ACC112 (cell line): ENCODE results near the gene PPP1R10.

Experiments used
- H2AFZ ChIP-seq: fragments of 200-600 bp; sonication (generic); one replicate; pipeline ENCODE4 v1.6.0; 2017; ENCODE audit warnings: antibody characterized with exemption, low read length; ENCODE audit not compliant: unreplicated experiment
- H3K27ac ChIP-seq: fragments of 200-600 bp; sonication (generic); 2 replicates; pipeline ENCODE4 v1.5.1; 2014; ENCODE audit warnings: low read depth, mild to moderate bottlenecking, antibody characterized with exemption, low read length, moderate library complexity
- H3K27me3 ChIP-seq: fragments of 200-600 bp; sonication (generic); 2 replicates; pipeline ENCODE4 v1.6.1; 2014; ENCODE audit warnings: mild to moderate bottlenecking, antibody characterized with exemption, low read length, moderate library complexity, mixed read lengths; ENCODE audit not compliant: insufficient read depth
- H3K36me3 ChIP-seq: fragments of 200-600 bp; sonication (generic); 2 replicates; pipeline ENCODE4 v1.6.1; 2016; ENCODE audit warnings: mild to moderate bottlenecking, antibody characterized with exemption, low read length, moderate library complexity, mixed read lengths; ENCODE audit not compliant: insufficient read depth
- H3K4me1 ChIP-seq: fragments of 200-600 bp; sonication (generic); one replicate; pipeline ENCODE4 v1.6.1; 2016; ENCODE audit warnings: low read length, mixed read lengths; ENCODE audit not compliant: insufficient read depth, unreplicated experiment, control insufficient read depth
- H3K4me3 ChIP-seq: fragments of 200-600 bp; sonication (generic); 2 replicates; pipeline ENCODE4 v1.5.1; 2014; ENCODE audit warnings: mild to moderate bottlenecking, low read depth, low read length
- H3K79me2 ChIP-seq: fragments of 200-600 bp; sonication (generic); one replicate; pipeline ENCODE4 v1.6.0; 2016; ENCODE audit warnings: low read length; ENCODE audit not compliant: control insufficient read depth, unreplicated experiment, insufficient read depth

The PPP1R10 gene

DNA sequence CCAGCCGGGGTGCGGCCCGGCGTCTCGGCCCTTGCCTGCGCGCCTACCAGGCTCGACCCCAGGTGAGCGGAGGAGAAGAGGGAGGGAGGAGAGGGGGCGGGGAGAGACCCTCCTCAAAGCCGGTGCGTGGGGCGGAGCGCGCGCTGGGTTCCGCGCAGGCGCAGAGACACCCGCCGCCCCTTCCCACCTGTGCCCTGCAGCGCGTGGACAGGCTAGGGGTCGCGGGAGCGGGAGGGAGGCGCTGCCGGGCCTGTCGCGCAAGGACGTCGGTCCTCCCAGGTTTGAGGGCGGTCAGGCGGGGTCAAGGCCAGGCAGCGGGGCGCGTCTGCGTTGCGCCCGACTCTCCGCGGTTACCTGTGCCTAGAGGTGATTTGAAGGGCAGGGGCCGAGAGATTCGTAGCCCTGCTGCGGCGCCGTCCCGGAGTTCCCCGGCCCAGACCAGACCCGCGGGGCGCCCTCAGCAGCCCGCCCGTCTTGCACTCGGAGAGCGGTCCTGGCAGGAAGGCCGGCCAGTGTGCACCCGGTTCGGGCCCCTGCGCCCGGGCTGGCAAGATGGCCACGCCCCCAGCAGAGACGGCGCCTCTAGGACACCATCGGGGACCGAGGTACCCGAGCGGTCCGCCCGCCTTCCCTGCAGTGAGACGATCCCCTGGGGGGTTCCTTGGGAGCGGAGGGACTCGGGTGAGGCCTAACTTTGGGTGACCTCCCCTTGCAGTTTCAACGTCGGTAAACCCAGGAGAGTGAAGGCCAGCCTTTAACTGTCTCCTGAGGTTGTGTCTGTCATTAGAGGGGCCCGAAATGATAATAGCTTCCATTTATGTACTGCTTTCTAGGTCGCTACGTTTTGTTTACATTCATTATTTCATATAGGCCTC is 30.4 kb upstream of the PPP1R10 start:
- peaks cover 7% of the 10 kb centered on the region; the same call in 1 of the 2 replicates for H3K36me3 ChIP-seq
- peaks cover 8% of the 10 kb centered on the region for H3K79me2 ChIP-seq
- H2AFZ ChIP-seq: peak overlapping the region; percentile 76
- peaks cover 8% of the 10 kb centered on the region for H3K4me1 ChIP-seq
- no peaks in the 10 kb centered on the region for H3K27me3 ChIP-seq
- H3K27ac ChIP-seq: peak overlapping the region; percentile 49; the same call in 1 of the 2 replicates
- H3K4me3 ChIP-seq: peak overlapping the region; percentile 86

- Histone ChIP-seq H3K36me3 (0 out of 2 replicates have a peak, but pooled peaks cover 4% of the 10 kb centered on the region), H3K27me3 (no peaks in the 10 kb centered on the region), H3K4me1 (peaks cover 8% of the 10 kb centered on the region), H3K27ac (peak within 1 kb of the TSS; percentile 49; the same call in 1 of the 2 replicates), H3K79me2 (peaks cover 8% of the 10 kb centered on the region), H2AFZ (peak within 1 kb of the TSS; percentile 76), H3K4me3 (peak within 1 kb of the TSS; percentile 86)
Observed at GRCh38 chr6:30646450-30647241, 29.6 kb upstream of the PPP1R10 start, which contains the start of gene C6orf136. C6orf136 (plus strand) TSS chr6:30647133; CDS start chr6:30647232, 99 bp downstream.

DNA sequence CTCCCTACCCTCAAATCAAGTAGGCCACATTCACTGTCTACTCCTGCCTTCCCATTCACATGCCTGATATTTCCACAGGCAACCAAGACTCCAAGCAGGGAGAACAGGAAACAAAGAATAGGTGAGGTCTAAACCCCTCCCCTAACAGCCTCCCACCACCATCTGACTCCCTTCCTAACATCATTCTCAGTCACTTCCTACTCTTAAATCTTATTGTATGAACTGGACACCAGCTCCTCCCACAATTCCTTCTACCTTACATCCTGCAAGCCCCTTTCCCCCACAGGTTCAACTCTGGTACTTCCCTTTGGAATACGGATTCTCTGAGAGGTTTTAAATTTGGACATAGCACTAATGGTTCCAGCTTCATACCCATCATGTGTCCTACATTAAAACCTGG is 28.9 kb upstream of the PPP1R10 start:
- peaks cover 8% of the 10 kb centered on the region for H3K4me1 ChIP-seq
- peaks cover 8% of the 10 kb centered on the region for H3K79me2 ChIP-seq
- 0 out of 2 replicates have a peak, but pooled peaks cover 1% of the 10 kb centered on the region for H3K36me3 ChIP-seq
- H3K4me3 ChIP-seq: no peak overlapping the region
- H3K27me3 ChIP-seq: no peaks in the 10 kb centered on the region
- no peak overlapping the region for H2AFZ ChIP-seq
- no peak overlapping the region for H3K27ac ChIP-seq

GRCh38 chr6:30644769-30645168 is 27.7 kb upstream of the PPP1R10 start:
- no peak overlapping the region for H2AFZ ChIP-seq
- no peak overlapping the region for H3K27ac ChIP-seq
- H3K27me3 ChIP-seq: no peaks in the 10 kb centered on the region
- peaks cover 8% of the 10 kb centered on the region for H3K79me2 ChIP-seq
- no peaks in the 10 kb centered on the region for H3K36me3 ChIP-seq
- no peak overlapping the region for H3K4me3 ChIP-seq
- H3K4me1 ChIP-seq: peaks cover 8% of the 10 kb centered on the region

GRCh38 chr6:30643656-30644055 is 26.6 kb upstream of the PPP1R10 start:
- Histone ChIP-seq H3K27me3 (no peaks in the 10 kb centered on the region), H3K79me2 (peaks cover 8% of the 10 kb centered on the region), H3K27ac (no peak overlapping the region), H2AFZ (no peak overlapping the region), H3K36me3 (no peaks in the 10 kb centered on the region), H3K4me3 (no peak overlapping the region), H3K4me1 (peaks cover 8% of the 10 kb centered on the region)

DNA sequence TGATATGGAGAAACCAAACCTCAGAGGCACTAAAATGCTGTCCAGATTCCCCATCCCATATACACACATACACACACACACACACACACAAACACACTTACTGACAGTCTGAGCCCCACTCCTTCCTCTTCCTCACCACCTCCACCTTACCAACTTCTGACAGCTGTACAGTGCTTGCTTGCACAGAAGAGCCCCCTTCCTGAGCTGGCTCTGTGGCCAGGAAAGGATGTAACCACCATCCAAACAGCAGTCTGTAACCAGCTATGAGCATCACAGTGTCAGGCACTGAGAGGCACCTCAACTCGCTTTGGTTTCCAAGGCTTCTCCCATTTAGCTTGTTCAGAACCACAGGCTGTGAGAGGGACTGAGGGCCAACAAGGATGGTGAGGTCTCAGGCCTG is 24.0 kb upstream of the PPP1R10 start:
- Histone ChIP-seq H3K27ac (no peak overlapping the region), H3K36me3 (no peaks in the 10 kb centered on the region), H3K4me3 (no peak overlapping the region), H3K79me2 (no peaks in the 10 kb centered on the region), H2AFZ (no peak overlapping the region), H3K27me3 (no peaks in the 10 kb centered on the region), H3K4me1 (peaks cover 1% of the 10 kb centered on the region)

DNA sequence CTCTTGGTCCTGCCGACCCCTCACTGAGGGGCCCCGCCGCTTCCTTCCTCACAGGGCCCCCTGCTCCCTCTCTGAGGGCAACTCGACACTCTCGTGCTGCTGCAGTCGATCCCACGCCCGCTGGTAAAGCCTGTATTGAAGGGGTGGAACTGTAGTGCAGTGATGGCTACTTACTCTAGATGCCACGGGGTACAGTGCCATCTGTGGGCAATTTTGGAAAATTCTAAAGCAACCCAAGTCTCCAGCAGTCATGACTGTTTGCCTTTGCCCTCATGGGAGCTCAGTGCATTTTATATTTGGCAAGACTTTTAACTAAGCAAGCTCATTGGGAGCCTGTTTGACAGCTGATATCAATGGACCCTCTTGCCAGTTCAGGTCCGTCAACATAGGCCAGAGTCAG is 23.4 kb upstream of the PPP1R10 start:
- Histone ChIP-seq H2AFZ (no peak overlapping the region), H3K27me3 (no peaks in the 10 kb centered on the region), H3K79me2 (no peaks in the 10 kb centered on the region), H3K36me3 (no peaks in the 10 kb centered on the region), H3K4me1 (no peaks in the 10 kb centered on the region), H3K4me3 (no peak overlapping the region), H3K27ac (no peak overlapping the region)

GRCh38 chr6:30635834-30636233 is 18.8 kb upstream of the PPP1R10 start:
- no peak overlapping the region for H3K27ac ChIP-seq
- H3K4me3 ChIP-seq: no peak overlapping the region
- no peaks in the 10 kb centered on the region for H3K27me3 ChIP-seq
- H3K79me2 ChIP-seq: no peaks in the 10 kb centered on the region
- no peaks in the 10 kb centered on the region for H3K36me3 ChIP-seq
- H3K4me1 ChIP-seq: no peaks in the 10 kb centered on the region
- H2AFZ ChIP-seq: no peak overlapping the region

GRCh38 chr6:30626484-30627366 is 9.7 kb upstream of the PPP1R10 start, which contains the start of gene ATAT1:
ATAT1 (plus strand) TSS chr6:30626874.
- Histone ChIP-seq H3K27me3 (no peaks in the 10 kb centered on the region), H3K27ac (peak within 1 kb of the TSS; percentile 50), H3K36me3 (peaks cover 13% of the 10 kb centered on the region; the same call in 1 of the 2 replicates), H3K4me3 (peak within 1 kb of the TSS; percentile 80), H3K4me1 (peaks cover 12% of the 10 kb centered on the region), H2AFZ (peak within 1 kb of the TSS; percentile 57), H3K79me2 (no peaks in the 10 kb centered on the region)

DNA sequence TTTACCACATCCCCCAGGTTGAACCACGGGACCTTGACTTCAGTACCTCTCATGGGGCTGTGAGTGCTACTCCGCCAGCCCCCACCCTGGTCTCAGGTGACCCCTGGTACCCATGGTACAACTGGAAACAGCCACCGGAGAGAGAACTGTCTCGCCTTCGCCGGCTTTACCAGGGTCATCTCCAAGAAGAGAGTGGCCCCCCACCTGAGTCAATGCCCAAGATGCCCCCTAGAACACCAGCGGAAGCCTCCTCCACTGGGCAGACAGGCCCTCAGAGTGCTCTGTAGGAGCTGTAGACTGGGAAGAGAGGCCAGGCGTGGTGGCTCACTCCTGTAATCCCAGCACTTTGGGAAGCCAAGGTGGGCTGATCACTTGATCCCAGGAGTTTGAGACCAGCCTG is 8.5 kb upstream of the PPP1R10 start:
- Histone ChIP-seq H3K79me2 (no peaks in the 10 kb centered on the region), H3K36me3 (peaks cover 17% of the 10 kb centered on the region; the same call in 1 of the 2 replicates), H3K4me1 (peaks cover 12% of the 10 kb centered on the region), H2AFZ (no peak overlapping the region), H3K27me3 (no peaks in the 10 kb centered on the region), H3K27ac (no peak overlapping the region), H3K4me3 (no peak overlapping the region)
